ENCODE measurements around the gene PRR5.

PRR5 gene

GRCh38 chr22:44714703-44715350 lies 12.8 kb downstream of the PRR5 start:
- DNase-seq (ENCODE audit: low spot score) = no peak

- no peak for DNase-seq (ENCODE audit: low spot score)
These were observed 16.4 kb downstream of the PRR5 start for GRCh38 chr22:44718418-44718817.

- DNase-seq (ENCODE audit: low spot score) = no peak
These were observed 17.8 kb downstream of the PRR5 start for GRCh38 chr22:44719586-44720368.

- DNase-seq (ENCODE audit: low spot score) = no peak
These were observed 19.2 kb downstream of the PRR5 start for GRCh38 chr22:44721213-44721612.

GRCh38 chr22:44722611-44723010 lies 20.6 kb downstream of the PRR5 start:
- no peak for DNase-seq (ENCODE audit: low spot score)

GRCh38 chr22:44723801-44724200 lies 21.8 kb downstream of the PRR5 start:
- no peak for DNase-seq (ENCODE audit: low spot score)

- no peak for DNase-seq (ENCODE audit: low spot score)
These were observed 22.4 kb downstream of the PRR5 start for GRCh38 chr22:44724416-44724815.

GRCh38 chr22:44724859-44725258 lies 22.9 kb downstream of the PRR5 start:
- no peak for DNase-seq (ENCODE audit: low spot score)

- DNase-seq (ENCODE audit: low spot score) = no peak
These were observed 24.4 kb downstream of the PRR5 start for GRCh38 chr22:44726439-44726838.

- no peak for DNase-seq (ENCODE audit: low spot score)
These were observed 25.1 kb downstream of the PRR5 start for GRCh38 chr22:44727148-44727547.

- no peak for DNase-seq (ENCODE audit: low spot score)
These were observed 25.7 kb downstream of the PRR5 start for GRCh38 chr22:44727709-44728108.

- no peak for DNase-seq (ENCODE audit: low spot score)
These were observed 26.8 kb downstream of the PRR5 start for GRCh38 chr22:44728761-44729324.

GRCh38 chr22:44729391-44730021 lies 27.5 kb downstream of the PRR5 start:
- no peak for DNase-seq (ENCODE audit: low spot score)

- DNase-seq (ENCODE audit: low spot score) = no peak
These were observed 28.0 kb downstream of the PRR5 start for GRCh38 chr22:44730022-44730393.

- no peak for DNase-seq (ENCODE audit: low spot score)
These were observed 28.7 kb downstream of the PRR5 start for GRCh38 chr22:44730490-44731356.

GRCh38 chr22:44731357-44731970 lies 29.5 kb downstream of the PRR5 start:
- no peak for DNase-seq (ENCODE audit: low spot score)

GRCh38 chr22:44732017-44732561 lies 30.1 kb downstream of the PRR5 start:
- no peak for DNase-seq (ENCODE audit: low spot score)

- DNase-seq (ENCODE audit: low spot score) = no peak
These were observed 30.7 kb downstream of the PRR5 start for GRCh38 chr22:44732661-44733060.

- no peak for DNase-seq (ENCODE audit: low spot score)
These were observed 31.6 kb downstream of the PRR5 start for GRCh38 chr22:44733426-44734106.

- DNase-seq (ENCODE audit: low spot score) = no peak
These were observed 32.3 kb downstream of the PRR5 start for GRCh38 chr22:44734278-44734677.

Measured in CD4-positive, alpha-beta T cell treated with Interleukin-6 at 100 ng/mL for 8 hours (primary cell).